K562 (cell line): Measurements from ENCODE around the gene TRMT1. TPM values are rescaled to one million over a fixed set of nuclear protein-coding genes. Genes with fewer than 3 reads are reported as not detected.

Source experiments
- ATF4 ChIP-seq: fragments of 450-650 bp; formaldehyde crosslinking; IDR thresholded peaks from 2 replicates; pipeline ENCODE4 v1.4.0; 2022; ENCODE audit warnings: mild to moderate bottlenecking, moderate library complexity
- BHLHE40 ChIP-seq: IDR thresholded peaks from 2 replicates; pipeline ENCODE4 v1.6.1; 2011; ENCODE audit warnings: low read length, improper control_type of control experiment
- CAMTA2 ChIP-seq: fragments of 250-450 bp; sonication (Bioruptor Pico); conservative IDR thresholded peaks from 2 replicates; pipeline ENCODE4 v1.5.1; 2022
- EP400 ChIP-seq: fragments of 450-650 bp; IDR thresholded peaks from 2 replicates; pipeline ENCODE4 v1.6.1; 2017; ENCODE audit warnings: antibody characterized with exemption, mild to moderate bottlenecking, moderate library complexity
- GATAD2A ChIP-seq: fragments of 450-650 bp; IDR thresholded peaks from 2 replicates; pipeline ENCODE4 v1.6.1; 2017
- GTF2E2 ChIP-seq: fragments of 200-800 bp; sonication (Bioruptor generic); IDR thresholded peaks from 2 replicates; pipeline ENCODE4 v1.6.1; 2016; ENCODE audit warnings: missing genetic modification characterization, missing compliant biosample characterization
- HDAC1 ChIP-seq, 2 experiments: fragments of 450-650 bp; IDR thresholded peaks; 2 replicates each; pipeline ENCODE4 v1.6.1; 2016 to 2017; ENCODE audit warnings: inconsistent platforms in 1 of 2, mild to moderate bottlenecking in 1 of 2, moderate library complexity in 1 of 2
- HINFP ChIP-seq: fragments of 450-650 bp; conservative IDR thresholded peaks from 2 replicates; pipeline ENCODE4 v1.6.1; 2016; ENCODE audit warnings: missing genetic modification characterization, low read depth, mild to moderate bottlenecking, control low read depth, missing compliant biosample characterization
- NELFE ChIP-seq: IDR thresholded peaks from 2 replicates; pipeline ENCODE4 v1.6.1; 2011; ENCODE audit warnings: mild to moderate bottlenecking; ENCODE audit not compliant: insufficient read depth, insufficient read length
- PHB2 ChIP-seq: fragments of 450-650 bp; IDR thresholded peaks from 2 replicates; pipeline ENCODE4 v1.6.1; 2017; ENCODE audit warnings: low read depth
- PHF8 ChIP-seq: fragments of 200-600 bp; sonication (generic); IDR thresholded peaks from 2 replicates; pipeline ENCODE4 v1.6.1; 2012; ENCODE audit warnings: mixed run types, mild to moderate bottlenecking, inconsistent platforms, low read length, moderate library complexity, borderline replicate concordance
- PKNOX1 ChIP-seq: fragments of 450-650 bp; IDR thresholded peaks from 2 replicates; pipeline ENCODE4 v1.6.1; 2016
- PML ChIP-seq: IDR thresholded peaks from 2 replicates; pipeline ENCODE4 v1.6.1; 2012; ENCODE audit warnings: low read length, inconsistent platforms
- POLR2G ChIP-seq: fragments of 200-400 bp; formaldehyde crosslinking; IDR thresholded peaks from 2 replicates; pipeline ENCODE4 v1.6.1; 2017; ENCODE audit warnings: low read depth, mild to moderate bottlenecking, antibody characterized with exemption, low read length, moderate library complexity
- SMARCE1 ChIP-seq: fragments of 450-650 bp; IDR thresholded peaks from 2 replicates; pipeline ENCODE4 v1.7.1; 2016; ENCODE audit warnings: mild to moderate bottlenecking
- TSHZ1 ChIP-seq: fragments of 250-450 bp; sonication (Bioruptor Pico); IDR thresholded peaks from 2 replicates; pipeline ENCODE4 v1.4.0; 2020; ENCODE audit warnings: mild to moderate bottlenecking, moderate library complexity
- ZNF518B ChIP-seq: fragments of 250-450 bp; sonication (Bioruptor Pico); IDR thresholded peaks from 2 replicates; pipeline ENCODE4 v1.5.0; 2021; ENCODE audit warnings: mild to moderate bottlenecking, moderate library complexity
- polyA plus RNA-seq, 8 experiments: library from polyadenylated mRNA; depleted of rRNA in 4 of 8; stranded (reverse) in 5 of 8; unstranded in 3 of 8; fragments of >200 nt; fragmentation: Nextera tagmentation in 2 of 8; fragmentation: Illumina TruSeq in 1 of 8; extraction: Ambion mirVana in 2 of 8; extraction: Trizol in 1 of 8; gene quantifications; 2 replicates each; pipeline versions ENCODE4 v1.2.1 to v1.2.3, GENCODE V29; 2011 to 2014; ENCODE audit warnings: inconsistent platforms in 1 of 8, missing spikeins in 1 of 8
- total RNA-seq, 7 experiments: library from RNA; depleted of rRNA in 6 of 7; stranded (reverse); fragments of >200 nt in 6 of 7; fragmentation: Illumina TruSeq in 2 of 7; extraction: Trizol in 2 of 7; gene quantifications; 2 replicates each; pipeline versions ENCODE4 v1.2.1 to v1.2.3, GENCODE V29; 2011 to 2021; ENCODE audit warnings: low replicate concordance in 1 of 7

TRMT1 gene
- total and polyA plus RNA-seq, 9 of the 15 experiments (the other 6 are each of a cell fraction or from before 2014, with no cell fraction given), result 5.8 to 158 (median 54.3) TPM

GRCh38 chr19:13098277-13099072 lies 18.1 kb downstream of the TRMT1 start (continued):
- TF ChIP-seq ZNF518B (CRISPR knock-in tag) (peak; percentile 68; the same call in 1 of the 2 replicates), PHB2 (no peak), TSHZ1 (no peak), HINFP (0 out of 2 replicates have a peak, but pooled peaks have one; percentile 46), PKNOX1 (peak; percentile 31; the same call in 1 of the 2 replicates), NELFE (no peak), GTF2E2 (peak; percentile 24; the same call in 1 of the 2 replicates), HDAC1 (IDR thresholded peaks at IDR 0.05) (no peak), GATAD2A (no peak), PML (peak; percentile 23), PHF8 (no peak; the same call in 1 of the 2 replicates), EP400 (no peak), SMARCE1 (0 out of 2 replicates have a peak, but pooled peaks have one; percentile 11), ATF4 (CRISPR knock-in tag) (peak; percentile 29; the same call in 1 of the 2 replicates), POLR2G (peak; percentile 61), BHLHE40 (no peak), CAMTA2 (CRISPR knock-in tag) (no peak)
